GM08714 (cell line): ENCODE measurements around the gene FARP1.

ENCODE experiments used
- H3K4me3 ChIP-seq: fragments of 200-500 bp; sonication (Bioruptor generic); 2 replicates; pipeline ENCODE4 v1.5.1; 2014; ENCODE audit warnings: mild to moderate bottlenecking, low read length, inconsistent platforms
- ZNF274 ChIP-seq: IDR thresholded peaks from 2 replicates; pipeline ENCODE4 v1.6.1; 2012; ENCODE audit warnings: mild to moderate bottlenecking, low read depth, low read length

The FARP1 gene

GRCh38 chr13:98233127-98233526 lies 90.2 kb downstream of the FARP1 start:
- H3K4me3 ChIP-seq = no peak overlapping the region
- no peak for TF ChIP-seq ZNF274

DNA sequence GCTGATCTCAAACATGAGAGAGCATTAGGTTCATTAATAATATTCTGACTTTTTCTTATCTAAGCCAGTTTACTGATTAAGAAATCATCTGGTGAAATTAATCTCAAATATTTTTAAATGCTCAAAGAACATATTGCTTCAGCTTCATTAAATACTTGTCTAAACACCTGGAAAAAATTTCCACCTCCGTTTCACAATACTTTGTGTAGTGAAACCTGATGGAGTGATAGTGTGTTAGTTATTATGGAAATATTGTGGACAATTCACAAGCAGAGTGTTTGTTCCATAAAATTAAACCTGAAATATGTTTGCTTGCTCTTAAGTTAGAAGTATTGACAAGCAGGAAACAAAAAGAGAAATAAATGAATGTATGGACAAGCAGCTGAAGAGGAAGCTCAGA lies 91.5 kb downstream of the FARP1 start:
- no peak for TF ChIP-seq ZNF274
- H3K4me3 ChIP-seq = no peak overlapping the region

GRCh38 chr13:98236197-98236596 lies 93.3 kb downstream of the FARP1 start:
- no peak overlapping the region for H3K4me3 ChIP-seq
- no peak for TF ChIP-seq ZNF274

- TF ChIP-seq ZNF274 = no peak
- H3K4me3 ChIP-seq = no peak overlapping the region
Measured at GRCh38 chr13:98237331-98237730, 94.4 kb downstream of the FARP1 start.

DNA sequence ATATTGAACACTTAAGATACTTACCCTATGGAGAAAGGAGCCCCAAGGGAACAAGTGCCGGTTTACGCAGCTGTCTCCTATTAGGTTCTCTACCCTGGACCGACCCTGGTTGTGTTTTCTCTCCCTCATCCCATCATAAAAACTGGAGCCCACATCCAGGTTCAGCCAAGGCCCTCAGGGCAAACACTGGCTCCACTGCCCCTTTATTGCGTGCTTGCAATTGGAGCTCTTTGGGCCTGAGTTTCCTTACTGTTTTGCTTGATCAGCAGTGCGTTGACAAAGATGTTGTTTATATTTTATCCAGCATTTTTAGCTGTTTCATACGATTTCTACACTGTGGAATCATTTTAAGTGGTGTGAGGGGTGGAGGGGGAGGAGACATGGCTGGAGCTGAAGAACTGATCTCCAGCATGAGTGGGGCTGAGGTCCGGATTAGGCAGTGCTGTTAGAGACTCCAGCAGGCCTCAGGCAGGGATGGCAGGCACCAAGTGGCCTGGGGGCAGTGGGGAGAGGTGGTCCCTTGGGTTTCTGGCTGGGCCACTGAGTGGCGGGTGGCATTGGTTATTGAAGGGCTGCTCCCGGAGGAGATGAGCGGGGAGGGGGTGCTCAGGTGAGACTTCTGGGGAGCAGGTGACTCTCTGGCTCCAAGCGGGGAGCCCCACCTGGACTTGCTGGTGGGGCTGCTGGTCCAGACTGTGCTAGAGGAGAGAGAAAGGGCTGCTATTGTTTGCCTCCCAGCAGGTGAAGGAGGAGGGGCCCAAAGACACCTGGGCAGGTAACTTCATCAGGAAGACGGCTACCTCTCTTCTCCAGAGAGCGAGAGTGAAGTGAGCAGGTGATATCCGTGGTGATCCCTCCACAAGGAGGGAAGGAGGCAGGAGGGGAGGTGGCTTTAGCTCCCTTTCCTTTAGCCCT lies 96.5 kb downstream of the FARP1 start:
- no peak for TF ChIP-seq ZNF274
- no peak overlapping the region for H3K4me3 ChIP-seq

GRCh38 chr13:98240135-98240534 lies 97.2 kb downstream of the FARP1 start:
- no peak overlapping the region for H3K4me3 ChIP-seq
- TF ChIP-seq ZNF274 = no peak

DNA sequence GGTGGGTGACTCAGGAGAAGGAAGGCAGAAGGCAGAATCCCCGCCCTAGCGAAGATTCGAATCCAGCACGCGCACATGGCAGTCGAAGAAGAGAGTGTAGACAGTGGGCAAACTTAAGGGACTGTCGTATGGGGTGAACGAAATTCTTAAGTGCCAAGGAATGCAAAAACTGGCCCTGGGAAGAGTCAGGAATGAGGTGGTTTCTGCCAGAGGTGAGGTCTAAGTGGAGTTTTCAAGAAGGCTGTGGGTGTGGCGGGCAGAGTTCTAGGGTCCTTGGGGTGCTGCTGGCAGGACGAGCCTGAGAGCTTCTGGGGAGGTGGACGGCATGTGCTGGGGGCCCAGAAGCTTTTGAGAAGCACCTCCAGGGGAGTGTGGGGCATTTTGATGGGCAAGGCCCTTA lies 98.1 kb downstream of the FARP1 start:
- no peak overlapping the region for H3K4me3 ChIP-seq
- no peak for TF ChIP-seq ZNF274

- no peak overlapping the region for H3K4me3 ChIP-seq
- no peak for TF ChIP-seq ZNF274
Measured at GRCh38 chr13:98241976-98242375, 99.1 kb downstream of the FARP1 start.

- H3K4me3 ChIP-seq = no peak overlapping the region
- no peak for TF ChIP-seq ZNF274
Measured at GRCh38 chr13:98242403-98242802, 99.5 kb downstream of the FARP1 start.

DNA sequence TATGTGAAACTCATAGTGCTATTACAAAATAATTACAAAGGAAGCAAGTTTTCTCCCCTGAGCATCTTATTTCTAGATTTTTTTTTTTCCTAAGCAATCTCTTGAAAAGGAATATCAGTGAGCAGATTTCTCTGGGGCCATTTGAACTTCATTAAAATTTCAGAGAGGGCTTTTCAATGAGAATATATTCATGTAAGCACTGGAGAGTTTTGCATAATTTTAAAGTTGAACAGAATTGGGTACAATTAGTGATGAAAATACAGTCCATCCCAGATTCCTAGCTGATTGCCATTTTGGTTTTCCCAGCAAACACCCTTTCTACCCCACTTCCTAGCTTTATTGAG lies 101.0 kb downstream of the FARP1 start:
- H3K4me3 ChIP-seq = no peak overlapping the region
- no peak for TF ChIP-seq ZNF274

- TF ChIP-seq ZNF274 = no peak
Measured at GRCh38 chr13:98246538-98247172, 103.8 kb downstream of the FARP1 start.

DNA sequence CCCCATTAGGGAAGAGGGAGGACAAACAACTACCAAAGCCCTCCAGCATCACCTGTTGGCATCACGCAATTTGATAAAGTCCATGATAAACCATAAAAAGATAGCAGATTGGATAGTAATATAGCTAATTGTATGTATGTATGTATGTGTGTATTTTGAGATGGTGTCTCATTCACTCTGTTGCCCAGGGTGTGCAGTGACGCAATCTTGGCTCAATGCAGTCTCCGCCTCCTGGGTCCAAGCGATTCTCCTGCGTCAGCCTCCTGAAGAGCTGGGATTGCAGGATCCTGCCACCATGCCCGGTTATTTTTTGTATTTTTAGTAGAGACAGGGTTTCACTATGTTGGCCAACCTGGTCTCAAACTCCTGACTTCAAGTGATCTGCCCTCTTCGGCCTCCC lies 108.8 kb downstream of the FARP1 start:
- no peak for TF ChIP-seq ZNF274
- no peak overlapping the region for H3K4me3 ChIP-seq

More at GRCh38 chr13:98246538-98247172, 103.8 kb downstream of the FARP1 start:
- H3K4me3 ChIP-seq = no peak overlapping the region

GRCh38 chr13:98252931-98253470 lies 110.1 kb downstream of the FARP1 start:
- H3K4me3 ChIP-seq = no peak overlapping the region
- TF ChIP-seq ZNF274 = no peak

- no peak for TF ChIP-seq ZNF274
- no peak overlapping the region for H3K4me3 ChIP-seq
Measured at GRCh38 chr13:98253526-98253925, 110.6 kb downstream of the FARP1 start.

GRCh38 chr13:98254513-98254912 lies 111.6 kb downstream of the FARP1 start:
- TF ChIP-seq ZNF274 = no peak
- no peak overlapping the region for H3K4me3 ChIP-seq

GRCh38 chr13:98258226-98258625 lies 115.3 kb downstream of the FARP1 start:
- no peak overlapping the region for H3K4me3 ChIP-seq
- no peak for TF ChIP-seq ZNF274
